COLO668 (cell line): ENCODE measurements around the gene PTPRD.
"Not testable (repeated sequence)": the region's sequence is repeated elsewhere in the genome, so short reads cannot be mapped to it uniquely, and the experiment has no call there.

Experiments used
- DNase-seq: peaks from one replicate; lab custom pipeline; 2025; ENCODE audit not compliant: unreplicated experiment; lab: John Stamatoyannopoulos, UW

PTPRD gene

DNA sequence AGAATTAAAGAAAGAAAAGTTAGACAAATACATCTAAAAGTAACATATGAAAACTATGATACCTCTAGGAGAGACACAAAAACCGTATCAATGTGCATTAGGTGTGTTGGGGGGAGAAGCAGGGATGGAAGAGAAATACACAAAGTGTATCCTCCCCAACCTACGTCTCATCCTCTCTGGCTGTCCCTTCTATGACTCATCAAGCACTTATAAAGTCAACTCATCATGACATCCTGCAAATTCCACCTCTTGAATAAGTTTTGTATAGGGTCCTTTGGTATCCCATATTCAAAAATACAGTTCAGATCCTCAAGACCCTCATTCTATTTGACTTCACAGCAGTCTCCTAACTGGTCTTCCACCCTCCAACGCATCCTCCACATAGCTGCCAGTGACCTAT lies 1895.7 kb downstream of the PTPRD start:
- DNase-seq = no peak

DNA sequence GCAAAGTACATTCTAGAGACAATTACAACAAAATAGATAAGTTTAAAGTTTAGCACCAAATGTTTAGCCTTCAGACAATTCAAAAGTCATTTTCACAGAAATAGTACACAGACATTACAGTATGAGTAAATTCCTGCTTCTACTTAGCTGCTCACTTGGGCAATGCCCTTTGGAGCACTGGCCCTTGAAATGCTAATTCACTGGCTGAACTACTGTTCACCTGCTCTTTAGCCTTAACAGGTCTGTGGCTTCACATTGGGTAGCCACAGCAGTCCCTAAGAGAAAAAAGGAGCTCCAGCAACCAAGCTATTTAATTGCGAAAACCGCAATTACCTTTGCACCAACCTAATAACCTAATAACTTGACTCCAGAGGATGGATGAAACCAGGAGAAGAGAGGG lies 1897.0 kb downstream of the PTPRD start:
- DNase-seq = no peak

DNA sequence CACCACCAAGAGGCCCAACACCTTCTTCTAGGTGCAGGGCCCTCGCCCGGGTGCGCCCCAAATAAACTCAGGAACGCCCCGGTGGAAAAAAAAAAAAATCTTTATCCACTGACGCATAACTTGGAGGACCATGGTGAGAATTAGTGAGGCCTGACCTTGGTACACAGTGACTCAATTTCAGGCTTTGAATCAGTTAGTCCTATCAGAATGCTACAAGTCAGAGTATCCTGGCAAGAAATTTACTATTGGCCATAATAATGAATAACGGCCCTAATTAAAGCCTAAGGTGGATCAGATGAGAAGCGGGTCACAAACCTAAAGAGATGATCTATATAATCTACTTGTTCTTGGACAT lies 1899.0 kb downstream of the PTPRD start:
- DNase-seq = no peak

DNA sequence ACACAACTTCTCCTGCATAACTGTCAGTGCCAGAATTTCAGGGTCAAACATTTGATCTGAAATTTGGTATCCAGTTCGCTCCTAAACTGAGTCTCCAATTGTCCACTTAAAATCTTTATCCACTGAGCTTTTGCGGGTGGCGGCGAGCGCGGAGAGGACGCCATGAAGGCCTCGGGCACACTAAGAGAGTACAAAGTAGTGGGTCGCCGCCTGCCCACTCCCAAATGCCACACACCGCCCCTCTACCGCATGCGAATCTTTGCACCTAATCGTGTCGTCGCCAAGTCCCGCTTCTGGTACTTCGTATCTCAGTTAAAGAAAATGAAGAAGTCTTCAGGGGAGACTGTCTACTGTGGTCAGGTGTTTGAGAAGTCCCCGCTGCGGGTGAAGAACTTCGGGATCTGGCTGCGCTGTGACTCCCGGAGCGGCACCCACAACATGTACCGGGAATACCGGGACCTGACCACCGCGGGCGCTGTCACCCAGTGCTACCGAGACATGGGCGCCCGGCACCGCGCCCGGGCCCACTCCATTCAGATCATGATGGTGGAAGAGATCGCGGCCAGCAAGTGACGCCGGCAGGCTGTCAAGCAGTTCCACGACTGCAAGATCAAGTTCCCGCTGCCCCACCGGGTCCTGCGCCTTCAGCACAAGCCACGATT lies 1899.5 kb downstream of the PTPRD start:
- DNase-seq = no peak

DNA sequence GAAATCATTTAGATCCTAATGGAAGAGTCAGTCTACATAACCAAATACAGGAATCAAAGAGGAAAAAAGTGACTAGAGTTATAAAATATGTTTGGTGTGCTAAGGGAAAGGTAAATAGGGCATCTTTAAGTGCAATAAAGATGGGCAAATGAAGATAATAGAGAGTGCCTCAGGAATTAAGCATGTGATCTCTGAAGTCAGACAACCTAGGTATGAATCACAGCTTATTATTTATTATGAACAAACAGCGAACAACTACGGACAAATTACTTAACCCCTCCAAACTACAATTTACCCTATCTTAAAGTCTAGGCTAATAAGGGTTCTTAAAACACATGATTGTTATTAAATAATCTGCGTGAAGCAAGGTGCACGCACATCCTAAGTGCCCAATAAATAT lies 1903.1 kb downstream of the PTPRD start:
- DNase-seq = no peak

DNA sequence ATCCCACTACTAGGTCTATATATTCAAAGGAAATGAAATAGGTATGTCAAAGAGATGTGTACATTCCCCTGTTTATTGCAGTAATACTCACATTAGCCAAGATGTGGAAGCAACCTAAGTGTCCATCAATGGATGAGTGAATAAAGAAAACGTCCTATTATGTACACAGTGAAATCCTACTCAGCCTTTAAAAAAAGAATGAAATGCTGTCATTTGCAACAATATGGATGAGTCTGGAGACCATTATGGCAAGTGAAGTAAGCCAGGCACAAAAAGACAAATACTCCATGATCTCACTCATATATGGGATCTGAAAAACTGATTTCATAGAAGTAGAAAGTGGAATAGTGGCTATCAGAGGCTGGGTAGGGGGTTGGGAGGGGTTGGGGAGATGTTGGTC lies 1904.1 kb downstream of the PTPRD start:
- DNase-seq = no peak

DNA sequence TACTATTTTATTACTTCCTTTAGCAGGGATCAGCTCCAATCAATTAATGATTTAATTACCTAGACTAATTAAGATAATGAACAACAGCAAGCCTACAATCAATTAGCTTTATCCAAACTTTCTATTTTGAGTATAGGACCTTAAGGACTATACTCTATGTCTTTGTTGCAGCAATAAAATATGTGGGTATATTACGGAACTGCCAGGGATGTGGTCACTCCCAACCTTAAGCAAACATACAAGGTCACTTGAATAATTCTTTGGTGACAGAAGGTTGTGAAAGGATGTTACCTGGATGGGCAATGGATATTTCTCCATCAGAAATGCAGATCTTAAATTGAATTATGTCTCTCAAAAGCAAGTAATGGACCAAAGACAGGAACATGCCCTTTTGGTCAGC lies 1905.8 kb downstream of the PTPRD start:
- DNase-seq = no peak

DNA sequence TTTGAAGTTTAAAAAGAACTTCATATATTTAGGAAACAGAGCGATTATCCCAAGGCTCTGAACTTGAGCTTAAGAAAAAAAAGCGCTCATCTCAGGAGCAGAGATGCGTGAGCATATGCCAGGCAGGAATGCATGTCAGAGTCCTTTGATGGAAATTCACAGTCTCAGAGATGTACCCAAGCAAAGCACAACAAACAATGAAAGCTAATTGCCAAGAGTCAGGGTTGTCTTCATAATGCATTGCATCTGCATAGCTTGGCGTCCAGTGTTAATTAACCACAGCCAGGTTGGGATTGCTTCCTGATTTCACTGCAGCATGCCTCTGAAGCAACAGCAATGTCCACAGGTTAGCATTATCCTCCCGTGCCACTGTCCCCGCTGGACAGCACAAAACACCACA lies 1906.3 kb downstream of the PTPRD start:
- DNase-seq = no peak

DNA sequence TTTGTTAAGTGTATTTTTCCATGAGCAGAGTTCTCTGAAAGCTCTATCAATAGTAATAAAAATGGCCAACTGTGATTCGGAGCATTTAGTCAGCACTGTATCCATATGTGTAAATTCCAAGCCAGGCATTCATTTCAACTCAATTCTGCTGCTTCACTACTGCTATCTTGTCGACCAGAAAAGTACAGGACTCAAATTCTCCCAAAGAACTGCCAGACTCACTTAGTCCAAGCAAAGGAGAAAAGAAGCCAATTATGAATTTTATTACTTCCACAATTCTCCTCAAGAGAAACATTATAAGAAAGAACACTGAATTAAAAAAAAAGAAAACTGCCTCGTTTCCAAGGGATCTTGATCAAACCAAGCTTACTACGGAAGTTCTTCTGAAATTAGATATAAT lies 1906.9 kb downstream of the PTPRD start:
- no peak for DNase-seq

DNA sequence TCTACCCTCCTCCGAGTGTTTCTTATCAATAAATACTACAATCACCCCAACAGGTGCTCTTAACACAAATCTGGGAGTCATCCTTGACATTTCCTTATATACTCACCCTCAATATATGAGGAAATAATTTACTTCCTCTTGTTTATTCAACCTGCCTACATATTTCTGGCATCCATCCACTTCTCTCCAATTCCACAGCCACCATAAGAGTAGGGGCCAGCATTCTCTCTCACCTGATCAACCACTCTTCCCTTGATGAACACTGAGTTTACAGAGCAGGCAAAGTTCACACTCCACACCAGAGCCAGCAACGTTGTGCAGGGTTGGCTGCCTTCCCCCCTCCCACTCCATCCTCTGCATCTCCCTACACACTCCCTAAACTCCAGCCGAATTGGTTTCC lies 1908.9 kb downstream of the PTPRD start:
- DNase-seq = no peak

DNA sequence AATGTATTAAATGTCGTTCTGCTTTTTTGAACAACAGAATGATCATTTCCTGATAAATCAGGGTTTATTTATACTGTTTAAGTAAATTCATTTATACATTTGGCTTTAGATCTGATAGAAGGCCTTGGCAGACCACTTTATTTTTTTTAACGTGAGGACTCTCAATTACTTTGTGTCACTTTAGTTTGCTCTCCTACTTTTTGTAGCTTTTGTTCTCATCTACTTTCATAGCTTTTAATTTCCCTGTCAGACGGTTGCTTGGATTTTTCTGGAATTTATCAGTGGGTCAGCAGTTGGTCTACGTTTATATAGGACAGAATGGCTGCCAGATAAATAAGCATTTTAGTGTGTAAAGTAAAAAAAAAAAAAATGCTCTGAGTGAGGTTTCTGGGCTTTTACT lies 1910.9 kb downstream of the PTPRD start:
- no peak for DNase-seq

DNA sequence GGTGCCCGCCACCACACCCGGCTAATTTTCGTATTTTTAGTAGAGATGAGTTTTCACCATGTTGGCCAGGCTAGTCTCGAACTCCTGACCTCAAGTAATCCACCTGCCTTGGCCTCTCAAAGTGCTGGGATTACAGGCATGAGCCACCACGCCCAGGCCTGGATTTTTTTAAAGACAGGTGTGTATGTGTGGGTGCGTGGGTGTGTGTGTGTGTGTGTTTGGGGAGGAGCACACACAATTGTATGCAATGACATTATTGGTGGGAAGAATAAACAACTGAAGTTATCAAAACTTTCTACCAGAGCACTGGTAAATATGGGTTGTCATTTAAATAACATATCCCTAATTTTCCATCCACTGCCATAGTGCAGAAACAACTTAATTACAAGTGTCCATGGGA lies 1915.2 kb downstream of the PTPRD start:
- not testable (repeated sequence) for DNase-seq

DNA sequence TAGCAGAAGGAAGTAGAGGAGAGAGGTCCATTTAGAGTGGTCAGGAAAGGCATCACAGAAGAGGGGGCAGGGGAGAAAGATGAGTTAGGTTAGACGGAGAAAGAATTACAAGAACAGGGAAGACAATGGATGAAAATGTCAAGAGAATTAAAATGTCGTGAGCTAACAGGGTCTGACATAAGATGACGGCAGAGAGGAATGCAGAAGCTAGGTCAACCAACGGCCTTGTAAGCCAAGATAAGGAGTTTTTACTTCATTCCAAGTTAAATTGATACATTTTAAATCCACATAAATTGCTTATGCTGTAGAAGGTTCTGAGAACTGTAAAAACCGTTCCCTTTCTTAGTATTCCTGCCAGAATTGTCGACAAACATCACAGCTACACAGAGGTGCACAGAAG lies 1916.3 kb downstream of the PTPRD start:
- DNase-seq = no peak

DNA sequence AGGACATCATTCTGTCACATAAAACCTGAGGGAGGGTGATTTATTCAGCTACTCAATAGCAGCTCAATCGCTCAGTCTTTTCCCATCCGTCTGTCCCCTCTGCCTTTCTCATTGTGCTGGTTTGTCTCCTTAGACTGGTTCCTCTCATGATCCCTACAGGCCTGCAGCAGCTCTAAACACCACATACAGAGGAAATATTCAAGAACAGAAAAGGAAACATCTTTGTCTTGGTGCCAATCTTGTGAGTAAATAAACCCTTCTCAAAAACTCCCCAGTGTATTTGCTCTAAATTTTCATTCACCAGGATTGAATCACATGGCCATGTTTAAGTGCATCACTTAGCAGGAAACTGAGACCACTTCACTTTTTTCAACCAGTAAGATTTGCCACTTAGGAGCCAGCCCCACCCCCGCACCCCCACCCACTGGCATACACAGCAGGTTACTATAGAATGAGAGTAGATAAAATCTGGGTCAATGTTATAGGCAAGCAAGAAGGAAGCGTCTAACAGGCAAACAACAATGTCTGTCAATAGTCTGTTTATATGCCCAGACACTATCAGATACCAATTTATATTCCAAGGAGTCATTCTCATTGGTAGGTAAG lies 1917.7 kb downstream of the PTPRD start:
- DNase-seq = no peak

DNA sequence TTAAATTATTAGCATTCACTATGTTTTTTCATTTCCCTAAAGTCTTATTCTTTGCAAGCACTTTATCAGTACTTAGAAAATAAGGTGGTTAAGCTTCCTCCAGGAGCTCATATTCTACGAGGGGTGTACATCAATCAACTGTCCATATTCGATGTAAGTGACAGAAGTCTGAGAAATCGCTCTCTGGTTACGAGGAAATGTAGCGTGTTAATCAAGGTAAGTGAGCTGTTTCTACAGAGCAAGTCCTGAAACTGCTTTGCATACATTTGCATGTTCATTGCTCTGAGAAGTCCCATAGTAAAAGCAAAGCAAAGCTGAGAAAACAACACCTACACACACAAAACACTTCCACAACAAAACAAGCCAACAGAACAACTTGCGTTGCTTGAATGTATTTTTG lies 1919.3 kb downstream of the PTPRD start:
- no peak for DNase-seq

DNA sequence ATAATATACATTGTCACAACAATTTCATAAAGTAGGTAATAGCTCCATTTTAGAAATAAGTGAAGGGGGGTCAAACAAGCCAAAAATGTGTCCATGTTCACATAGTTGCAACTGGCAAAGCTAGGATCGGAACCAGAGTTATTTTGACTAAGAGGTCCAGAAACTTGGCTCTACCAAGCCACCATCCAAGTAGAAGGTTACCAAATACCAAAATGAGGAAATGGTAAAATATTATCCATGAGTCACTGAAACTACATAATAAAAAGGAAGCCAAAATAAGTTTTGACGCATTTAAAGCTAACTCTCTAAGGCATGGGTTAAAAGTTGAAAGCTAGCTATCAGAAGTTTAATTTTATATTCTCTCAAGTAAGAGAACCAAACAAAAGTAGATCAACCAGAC lies 1926.3 kb downstream of the PTPRD start:
- no peak for DNase-seq

DNA sequence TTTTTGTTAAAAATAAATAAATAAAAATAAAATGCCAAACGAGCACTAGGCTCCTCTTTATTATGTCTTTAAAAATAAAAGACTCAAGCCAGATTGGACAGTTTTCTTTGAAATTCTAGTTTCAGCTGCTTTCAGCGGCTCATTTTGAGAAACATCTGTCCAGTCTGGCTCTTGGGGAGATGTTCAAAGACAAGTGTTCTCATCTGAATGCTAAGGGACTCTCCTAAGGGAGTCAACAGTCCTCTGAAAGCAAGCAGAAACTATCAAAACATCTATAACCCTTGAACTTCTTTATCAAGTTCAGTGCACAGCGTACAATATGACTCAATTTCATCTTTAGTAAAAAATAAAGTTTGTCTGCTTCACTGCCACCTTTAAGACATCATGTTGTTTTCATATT lies 1927.0 kb downstream of the PTPRD start:
- DNase-seq = no peak

DNA sequence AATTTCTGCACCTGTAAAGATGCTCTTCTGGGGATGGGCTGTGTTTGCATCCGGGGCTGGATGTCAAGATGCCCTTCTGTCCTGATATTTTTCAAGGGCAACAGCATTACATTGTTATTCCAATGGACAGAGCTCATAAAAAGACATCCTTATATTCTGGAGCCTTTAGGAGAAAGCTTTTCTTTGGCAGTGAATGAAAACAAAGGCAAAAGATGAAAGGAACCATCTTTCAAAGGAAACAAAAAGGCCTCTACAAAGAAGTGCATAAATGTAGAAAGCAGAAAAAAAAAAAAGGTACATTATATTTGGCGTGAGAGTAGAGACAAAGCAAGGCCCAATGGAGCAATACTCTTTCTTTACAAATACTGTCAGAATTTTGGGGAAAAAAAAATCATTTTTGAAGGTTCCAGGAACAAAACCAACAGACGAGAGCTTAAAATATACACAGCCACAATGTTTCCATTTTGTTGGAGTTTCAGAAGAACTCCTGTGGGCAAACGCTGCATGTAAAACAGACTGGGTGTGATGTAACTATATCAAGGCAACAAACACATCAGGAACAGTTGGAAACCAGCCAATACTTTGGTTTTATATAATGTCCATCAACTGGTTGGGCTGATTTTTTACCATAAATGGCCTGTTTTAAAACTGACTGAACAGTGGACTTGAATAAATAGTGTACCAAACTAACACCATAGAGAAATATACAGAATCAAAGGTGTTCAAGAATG lies 1927.7 kb downstream of the PTPRD start:
- no peak for DNase-seq

DNA sequence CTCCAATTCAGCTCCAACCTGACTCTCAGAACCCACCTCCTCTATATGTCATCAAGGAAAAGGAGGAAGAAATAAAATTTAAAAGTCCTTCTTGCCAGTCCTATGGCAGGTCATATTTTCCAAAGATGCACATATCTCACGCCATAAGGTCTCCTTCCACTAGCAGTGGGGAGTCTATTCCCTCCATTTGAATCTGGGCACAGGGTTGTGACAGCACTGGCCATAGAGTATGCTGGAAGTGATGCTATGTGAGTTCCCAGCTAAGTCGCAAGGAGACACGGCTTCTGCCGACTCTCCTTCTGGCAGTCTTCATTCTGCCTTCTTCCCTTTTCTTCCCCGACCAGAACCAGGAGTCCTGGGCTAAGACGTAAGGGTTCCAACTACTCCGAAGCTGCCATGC lies 1929.3 kb downstream of the PTPRD start:
- DNase-seq = no peak

DNA sequence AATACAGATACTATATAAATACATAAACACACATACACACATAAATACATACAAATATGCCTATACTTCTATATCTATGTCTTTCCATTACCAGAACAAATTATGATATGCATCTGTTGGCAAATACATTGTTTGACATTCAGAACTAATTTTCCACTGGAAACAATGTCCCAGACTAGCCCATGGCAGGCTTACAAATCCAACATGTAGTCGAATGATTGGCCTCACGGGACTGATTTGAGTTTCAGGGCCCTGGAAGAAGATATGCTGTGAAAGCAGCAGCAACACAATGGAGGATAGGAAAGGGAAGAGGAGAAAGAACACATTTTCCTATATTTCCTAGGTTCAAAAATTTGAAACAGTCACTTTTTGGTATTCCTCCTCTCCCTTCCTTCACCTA lies 1932.1 kb downstream of the PTPRD start:
- no peak for DNase-seq

DNA sequence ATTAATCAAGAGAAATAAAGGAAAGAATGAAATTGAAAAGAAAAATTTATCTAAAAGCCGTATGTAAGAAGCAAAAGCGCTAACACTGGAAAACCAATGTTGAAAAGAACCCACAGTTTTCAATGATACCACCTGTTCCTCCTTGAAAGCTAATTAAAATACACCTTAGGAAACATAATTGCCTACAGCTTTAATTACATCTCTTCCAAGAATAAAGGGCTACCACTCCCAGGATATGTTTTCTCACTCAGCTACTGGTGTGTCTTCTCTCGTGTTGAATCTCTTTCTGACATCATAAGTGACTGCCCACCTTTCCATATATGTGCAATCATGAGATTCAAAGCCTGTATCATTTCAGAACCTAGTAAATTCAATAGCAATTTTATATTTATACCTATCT lies 1932.6 kb downstream of the PTPRD start:
- no peak for DNase-seq

DNA sequence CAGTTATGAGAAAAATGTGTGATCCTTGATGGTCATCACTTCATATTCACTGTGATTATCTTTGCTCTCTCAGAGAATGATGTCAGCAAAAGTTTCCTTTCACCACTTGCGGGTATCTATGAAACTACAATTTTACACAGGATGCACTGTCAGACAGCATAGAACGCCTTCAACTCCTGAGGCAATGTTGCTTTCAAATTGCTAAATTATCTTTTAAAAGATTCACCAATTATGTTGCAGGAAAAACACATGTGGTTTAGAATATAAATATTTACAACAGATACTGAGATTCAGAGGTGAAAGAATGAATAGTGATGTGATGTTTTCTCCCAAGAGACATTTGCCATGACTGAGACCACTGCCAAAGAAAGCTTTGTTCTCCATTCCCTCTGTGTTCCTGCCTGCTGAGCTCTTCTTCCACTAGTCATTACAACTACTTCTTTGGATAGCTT lies 1933.4 kb downstream of the PTPRD start:
- no peak for DNase-seq

DNA sequence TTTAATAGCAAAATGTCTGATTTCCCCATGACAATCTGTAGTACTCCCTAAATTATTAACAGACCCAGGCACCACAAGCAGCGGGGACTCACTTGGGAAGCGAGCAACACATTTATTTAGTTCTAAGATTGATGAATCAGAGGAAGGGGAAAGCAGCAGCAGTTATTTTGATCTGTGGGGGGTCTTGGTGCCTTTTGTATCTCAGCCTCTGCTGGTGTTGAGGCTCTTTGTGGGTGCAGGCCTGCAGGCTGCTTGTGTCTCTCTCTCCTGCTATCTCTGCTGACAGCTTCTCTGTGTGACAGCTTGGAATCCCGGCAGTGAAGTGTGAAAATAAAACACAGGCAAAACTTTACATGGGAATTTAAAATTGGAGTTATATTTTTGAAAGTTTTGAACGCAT lies 1935.1 kb downstream of the PTPRD start:
- DNase-seq = no peak
